Measurements from ENCODE around the gene DNAJC30.

GRCh38 chr7:73650524-73650923 is 32.7 kb downstream of the DNAJC30 start:
- TF ChIP-seq CTCF (IDR thresholded peaks at IDR 0.05; ENCODE audit: control extremely low read depth in 1 of 3, insufficient read depth in 1 of 3, low read depth in 1 of 3, low read length in 3 of 3) (no peak), SIN3A (conservative IDR thresholded peaks at IDR 0.05 in 1 of 2, IDR thresholded peaks at IDR 0.05 in 1 of 2; ENCODE audit: low read depth in 1 of 2, low read length in 2 of 2) (no peak), POLR2A (IDR thresholded peaks at IDR 0.05; ENCODE audit: control extremely low read depth in 1 of 2, low read depth in 2 of 2, low read length in 2 of 2) (no peak), EZH2 (IDR thresholded peaks at IDR 0.05; ENCODE audit: low read depth, low read length, severe bottlenecking) (no peak), TAF7 (optimal IDR thresholded peaks at IDR 0.05; ENCODE audit: borderline replicate concordance, low read depth, low read length) (no peak), EP300 (IDR thresholded peaks at IDR 0.05; ENCODE audit: borderline replicate concordance in 1 of 2, low read depth in 2 of 2, low read length in 2 of 2) (no peak), SRF (IDR thresholded peaks at IDR 0.05; ENCODE audit: low read depth, low read length) (no peak), TAF1 (IDR thresholded peaks at IDR 0.05; ENCODE audit: low read depth, low read length) (no peak), SUZ12 (IDR thresholded peaks at IDR 0.05; ENCODE audit: low read length) (no peak)
